ENCODE measurements around the gene RPE. TPM values are rescaled to one million over a fixed set of nuclear protein-coding genes. Genes with fewer than 3 reads are reported as not detected.

Gene RPE
- total and polyA plus RNA-seq, 2 donors (not counting 1 experiment from before 2014, with no cell fraction given) = 16.3 to 47.8 TPM

- ATAC-seq (ENCODE audit: low read depth) (no peak), DNase-seq (no peak)
- Histone ChIP-seq H3K79me2 (ENCODE audit: control insufficient read depth, insufficient read depth, low read length) (no peaks in the 10 kb centered on the region), H3K4me2 (replicated peaks; ENCODE audit: low read depth, low read length, poor library complexity, severe bottlenecking) (no peak overlapping the region), H3K4me1 (ENCODE audit: control insufficient read depth in 2 of 2, insufficient read depth in 2 of 2, low read length in 2 of 2) (no peaks in the 10 kb centered on the region), H3K27me3 (replicated peaks in 1 of 4; ENCODE audit: control extremely low read depth in 1 of 4, control insufficient read depth in 3 of 4, insufficient read depth in 4 of 4, low read length in 3 of 4) (peaks cover 0 to 5% (median 0%) of the 10 kb centered on the region in 4 experiments), H3K27ac (ENCODE audit: low read length in 2 of 2) (no peak overlapping the region), H4K20me1 (ENCODE audit: control insufficient read depth, insufficient read depth, low read length, poor library complexity, severe bottlenecking) (no peaks in the 10 kb centered on the region), H3K4me3 (ENCODE audit: control extremely low read depth in 1 of 5, extremely low read depth in 1 of 5, insufficient read depth in 1 of 5, low read depth in 2 of 5, low read length in 4 of 5) (no peak overlapping the region), H3K9me3 (ENCODE audit: control extremely low read depth in 1 of 3, control insufficient read depth in 2 of 3, insufficient read depth in 1 of 3, low read length in 2 of 3) (no peaks in the 10 kb centered on the region), H3K9ac (ENCODE audit: low read length) (no peak overlapping the region), H3K36me3 (replicated peaks in 1 of 2; ENCODE audit: control extremely low read depth in 1 of 2, control insufficient read depth in 1 of 2, extremely low read depth in 1 of 2, insufficient read depth in 2 of 2, low read length in 1 of 2) (no peaks in the 10 kb centered on the region), H2AFZ (ENCODE audit: insufficient read depth, low read depth, low read length, poor library complexity, severe bottlenecking) (no peak overlapping the region)
- ChIA-PET POLR2A (no interaction called here), CTCF (interaction anchor here (0.5 to 12.3 kb wide), 5 partner anchors 9 to 546 kb away, joined by 3 to 211 read pairs (median 3); no protein-coding TSS in a partner anchor)
- H3K27me3 Mint-ChIP-seq = peaks cover 24% of the 10 kb centered on the region
- WGBS (ENCODE audit: insufficient coverage) = 79% methylated on average over 3 of the region's 4 CpGs
- TF ChIP-seq CTCF (IDR thresholded peaks at IDR 0.05) (no peak), EZH2 (IDR thresholded peaks at IDR 0.05; ENCODE audit: borderline replicate concordance, insufficient read depth, low read depth, low read length, poor library complexity, severe bottlenecking) (no peak)
- no peaks in the 10 kb centered on the region for H3K9me3 Mint-ChIP-seq (ENCODE audit: insufficient read depth)
- no peak overlapping the region for H3K4me3 Mint-ChIP-seq
- no peaks in the 10 kb centered on the region for H3K4me1 Mint-ChIP-seq
- no peak overlapping the region for H3K27ac Mint-ChIP-seq
- intact Hi-C loops (cut with micrococcal nuclease) = no loop called here
These were observed 31.7 kb upstream of the RPE start for GRCh38 chr2:209970711-209971110.

- Histone ChIP-seq H3K79me2 (ENCODE audit: control insufficient read depth, insufficient read depth, low read length) (no peaks in the 10 kb centered on the region), H3K9ac (ENCODE audit: low read length) (no peak overlapping the region), H3K27me3 (replicated peaks in 1 of 4; ENCODE audit: control extremely low read depth in 1 of 4, control insufficient read depth in 3 of 4, insufficient read depth in 4 of 4, low read length in 3 of 4) (peaks cover 0 to 5% (median 0%) of the 10 kb centered on the region in 4 experiments), H3K27ac (ENCODE audit: low read length in 2 of 2) (no peak overlapping the region), H3K4me2 (replicated peaks; ENCODE audit: low read depth, low read length, poor library complexity, severe bottlenecking) (no peak overlapping the region), H4K20me1 (ENCODE audit: control insufficient read depth, insufficient read depth, low read length, poor library complexity, severe bottlenecking) (no peaks in the 10 kb centered on the region), H3K9me3 (ENCODE audit: control extremely low read depth in 1 of 3, control insufficient read depth in 2 of 3, insufficient read depth in 1 of 3, low read length in 2 of 3) (no peaks in the 10 kb centered on the region), H3K4me3 (ENCODE audit: control extremely low read depth in 1 of 5, extremely low read depth in 1 of 5, insufficient read depth in 1 of 5, low read depth in 2 of 5, low read length in 4 of 5) (no peak overlapping the region), H3K36me3 (replicated peaks in 1 of 2; ENCODE audit: control extremely low read depth in 1 of 2, control insufficient read depth in 1 of 2, extremely low read depth in 1 of 2, insufficient read depth in 2 of 2, low read length in 1 of 2) (no peaks in the 10 kb centered on the region), H2AFZ (ENCODE audit: insufficient read depth, low read depth, low read length, poor library complexity, severe bottlenecking) (no peak overlapping the region), H3K4me1 (ENCODE audit: control insufficient read depth in 2 of 2, insufficient read depth in 2 of 2, low read length in 2 of 2) (no peaks in the 10 kb centered on the region)
- DNase-seq (no peak), ATAC-seq (ENCODE audit: low read depth) (no peak)
- CTCF ChIA-PET = interaction anchor here (1.2 to 12.3 kb wide), 2 partner anchors 224 to 230 kb away, joined by 3 to 211 read pairs; no protein-coding TSS in a partner anchor
- POLR2A ChIA-PET = no interaction called here
- Mint-ChIP-seq H3K27ac (no peak overlapping the region), H3K4me3 (no peak overlapping the region), H3K27me3 (peaks cover 25% of the 10 kb centered on the region), H3K9me3 (ENCODE audit: insufficient read depth) (no peaks in the 10 kb centered on the region), H3K4me1 (no peaks in the 10 kb centered on the region)
- intact Hi-C loops (cut with micrococcal nuclease) = no loop called here
- WGBS (ENCODE audit: insufficient coverage) = no CpG with 5 or more reads among the region's 1 CpG
- no peak for TF ChIP-seq CTCF (IDR thresholded peaks at IDR 0.05)
These were observed 29.1 kb upstream of the RPE start for GRCh38 chr2:209973328-209973727.

Measured in B cell (primary cell).